GM23248 (cell line): ENCODE results near the gene ZBTB45. TPM values are rescaled to one million over a fixed set of nuclear protein-coding genes. Genes with fewer than 3 reads are reported as not detected.

Experiments
- DNase-seq: peaks from one replicate; pipeline ENCODE4 v3.0.0-alpha.2; 2015
- H2AFZ ChIP-seq: fragments of 200-600 bp; sonication (generic); 2 replicates; pipeline ENCODE4 v1.6.1; 2016; ENCODE audit warnings: antibody characterized with exemption
- H3F3A ChIP-seq: fragments of 200-600 bp; sonication (generic); 2 replicates; pipeline ENCODE4 v1.6.1; 2016; ENCODE audit warnings: mild to moderate bottlenecking, antibody characterized with exemption, mixed run types; ENCODE audit not compliant: insufficient read depth
- H3K27ac ChIP-seq: fragments of 200-600 bp; sonication (generic); 2 replicates; pipeline ENCODE4 v1.5.1; 2016; ENCODE audit warnings: mild to moderate bottlenecking
- H3K27me3 ChIP-seq: fragments of 200-600 bp; sonication (generic); replicated peaks from 2 replicates; pipeline ENCODE4 v1.6.1; 2016; ENCODE audit warnings: mild to moderate bottlenecking; ENCODE audit not compliant: insufficient read depth
- H3K36me3 ChIP-seq: fragments of 200-600 bp; sonication (generic); 2 replicates; pipeline ENCODE4 v1.6.1; 2016; ENCODE audit warnings: low read depth, mild to moderate bottlenecking
- H3K4me1 ChIP-seq: fragments of 200-600 bp; sonication (generic); 2 replicates; pipeline ENCODE4 v1.6.1; 2016; ENCODE audit warnings: mild to moderate bottlenecking; ENCODE audit not compliant: insufficient read depth
- H3K4me2 ChIP-seq: fragments of 200-600 bp; sonication (generic); one replicate; pipeline ENCODE4 v1.6.1; 2016; ENCODE audit warnings: mild to moderate bottlenecking; ENCODE audit not compliant: unreplicated experiment
- H3K4me3 ChIP-seq: fragments of 200-600 bp; sonication (generic); 2 replicates; pipeline ENCODE4 v1.5.1; 2016; ENCODE audit warnings: mild to moderate bottlenecking
- H3K79me2 ChIP-seq: fragments of 200-600 bp; sonication (generic); 2 replicates; pipeline ENCODE4 v1.6.1; 2016; ENCODE audit warnings: mild to moderate bottlenecking; ENCODE audit not compliant: insufficient read depth
- H3K9ac ChIP-seq: fragments of 200-600 bp; sonication (generic); 2 replicates; pipeline ENCODE4 v1.6.1; 2016; ENCODE audit warnings: mild to moderate bottlenecking
- H3K9me2 ChIP-seq: fragments of 200-600 bp; sonication (generic); 2 replicates; pipeline ENCODE4 v1.6.1; 2016; ENCODE audit warnings: mixed run types, mild to moderate bottlenecking, moderate library complexity; ENCODE audit not compliant: insufficient read depth
- H3K9me3 ChIP-seq: fragments of 200-600 bp; sonication (generic); one replicate; pipeline ENCODE4 v1.6.1; 2017; ENCODE audit warnings: low read depth
- H4K20me1 ChIP-seq: fragments of 200-600 bp; sonication (generic); 2 replicates; pipeline ENCODE4 v1.6.0; 2016; ENCODE audit not compliant: insufficient read depth
- EZH2 ChIP-seq: fragments of 200-600 bp; sonication (generic); IDR thresholded peaks from 2 replicates; pipeline ENCODE4 v1.6.1; 2018; ENCODE audit warnings: antibody characterized with exemption, mild to moderate bottlenecking; ENCODE audit not compliant: insufficient read depth, poor library complexity, severe bottlenecking
- EZH2phosphoT487 ChIP-seq: fragments of 200-600 bp; sonication (generic); IDR thresholded peaks from 2 replicates; pipeline ENCODE4 v1.6.1; 2018; ENCODE audit warnings: antibody characterized with exemption, moderate library complexity, mild to moderate bottlenecking, low read depth; ENCODE audit not compliant: insufficient read depth
- WGBS, 2 experiments: methylation state at CpG; one replicate each; pipeline ENCODE4 v1.1.6; 2015 to 2017; ENCODE audit warnings: low lambda C conversion rate in 2 of 2, low coverage in 1 of 2; ENCODE audit errors: missing lambda C conversion rate in 2 of 2; 5-methylcytosine and 5-hydroxymethylcytosine counted together
- in situ Hi-C: fragments of 300-500 bp; cut with MboI; formaldehyde crosslinking; loops from 2 replicates; pipeline ENCODE4 v1.15.0; 2020
- polyA plus RNA-seq: library from polyadenylated mRNA; unstranded; fragments of >200 nt; fragmentation: Nextera tagmentation; extraction: Ambion mirVana; gene quantifications from 2 replicates; pipeline ENCODE4 v1.2.1, GENCODE V29; 2016
- total RNA-seq: library from RNA; depleted of rRNA; stranded (reverse); fragments of >200 nt; shearing (Covaris generic); gene quantifications from 2 replicates; pipeline ENCODE4 v1.2.3, GENCODE V29; 2014

Gene ZBTB45
- total and polyA plus RNA-seq, 2 experiments from 2014 or later: 9.0 to 16.0 TPM

- in situ Hi-C loops: no loop called here
- Histone ChIP-seq H3K79me2 (peaks cover 95% of the 10 kb centered on the region), H3K4me1 (peaks cover 25% of the 10 kb centered on the region), H3K27me3 (no peaks in the 10 kb centered on the region), H3K9me3 (no peaks in the 10 kb centered on the region), H4K20me1 (peaks cover 6% of the 10 kb centered on the region; the same call in 1 of the 2 replicates), H3K27ac (no peak overlapping the region), H3K4me2 (no peak overlapping the region), H3K36me3 (peaks cover 47% of the 10 kb centered on the region), H3K4me3 (no peak overlapping the region), H3F3A (peaks cover 40% of the 10 kb centered on the region), H2AFZ (no peak overlapping the region), H3K9ac (no peak overlapping the region), H3K9me2 (no peaks in the 10 kb centered on the region)
- WGBS, 2 experiments: 61 to 68% methylated on average over 1 of the region's 1 CpG
- DNase-seq: no peak
- TF ChIP-seq EZH2 (no peak), EZH2phosphoT487 (no peak)
Observed at GRCh38 chr19:58551123-58551497, 31.5 kb upstream of the ZBTB45 start.

DNA sequence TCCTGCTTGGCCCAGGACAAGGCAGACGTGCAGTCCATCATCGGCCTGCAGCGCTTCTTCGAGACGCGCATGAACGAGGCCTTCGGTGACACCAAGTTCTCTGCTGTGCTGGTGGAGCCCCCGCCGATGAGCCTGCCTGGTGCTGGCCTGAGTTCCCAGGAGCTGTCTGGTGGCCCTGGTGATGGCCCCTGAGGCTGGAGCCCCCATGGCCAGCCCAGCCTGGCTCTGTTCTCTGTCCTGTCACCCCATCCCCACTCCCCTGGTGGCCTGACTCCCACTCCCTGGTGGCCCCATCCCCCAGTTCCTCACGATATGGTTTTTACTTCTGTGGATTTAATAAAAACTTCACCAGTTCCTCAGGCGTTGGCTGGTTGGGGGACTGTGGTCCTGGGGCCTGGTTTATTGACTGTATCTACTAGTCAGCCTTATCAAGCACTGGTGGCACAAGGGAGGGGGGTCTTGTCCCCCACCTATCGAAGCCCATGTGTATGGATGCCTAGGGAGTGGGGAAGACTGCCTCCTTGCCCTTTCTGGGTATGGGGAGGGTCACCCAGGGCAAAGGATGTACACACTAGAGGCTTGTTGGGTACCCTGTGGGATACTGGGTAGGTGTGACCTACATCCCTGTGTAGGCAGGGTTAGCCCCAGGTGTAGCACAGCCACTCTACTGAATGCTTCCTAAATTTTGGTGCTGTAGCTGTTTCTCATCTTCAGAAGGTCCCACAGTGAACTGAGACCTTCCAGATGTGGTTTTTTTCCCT is 30.9 kb upstream of the ZBTB45 start:
- Histone ChIP-seq H3K4me3 (no peak overlapping the region), H3K9ac (no peak overlapping the region), H3K9me3 (no peaks in the 10 kb centered on the region), H3K27ac (no peak overlapping the region), H3K4me2 (no peak overlapping the region), H3K79me2 (peaks cover 95% of the 10 kb centered on the region), H3K36me3 (peaks cover 47% of the 10 kb centered on the region), H3K4me1 (peaks cover 24% of the 10 kb centered on the region), H3F3A (peaks cover 40% of the 10 kb centered on the region), H4K20me1 (peaks cover 10% of the 10 kb centered on the region; the same call in 1 of the 2 replicates), H2AFZ (no peak overlapping the region), H3K27me3 (no peaks in the 10 kb centered on the region), H3K9me2 (no peaks in the 10 kb centered on the region)
- in situ Hi-C loops: no loop called here
- DNase-seq: no peak
- 87 to 89% methylated on average over 11 to 12 of the region's 13 CpGs for WGBS, 2 experiments
- TF ChIP-seq EZH2: no peak
- no peak for TF ChIP-seq EZH2phosphoT487

GRCh38 chr19:58549664-58550361 is 30.2 kb upstream of the ZBTB45 start:
- Histone ChIP-seq H3K9ac (no peak overlapping the region), H2AFZ (no peak overlapping the region), H4K20me1 (peaks cover 14% of the 10 kb centered on the region; the same call in 1 of the 2 replicates), H3K27me3 (no peaks in the 10 kb centered on the region), H3K79me2 (peaks cover 98% of the 10 kb centered on the region), H3K9me2 (no peaks in the 10 kb centered on the region), H3K4me1 (peaks cover 20% of the 10 kb centered on the region), H3F3A (peaks cover 40% of the 10 kb centered on the region), H3K27ac (no peak overlapping the region), H3K4me2 (no peak overlapping the region), H3K9me3 (no peaks in the 10 kb centered on the region), H3K36me3 (peaks cover 47% of the 10 kb centered on the region), H3K4me3 (no peak overlapping the region)
- no peak for DNase-seq
- TF ChIP-seq EZH2phosphoT487 (no peak), EZH2 (no peak)
- 93 to 95% methylated on average over 11 of the region's 11 CpGs for WGBS, 2 experiments
- in situ Hi-C loops: no loop called here

DNA sequence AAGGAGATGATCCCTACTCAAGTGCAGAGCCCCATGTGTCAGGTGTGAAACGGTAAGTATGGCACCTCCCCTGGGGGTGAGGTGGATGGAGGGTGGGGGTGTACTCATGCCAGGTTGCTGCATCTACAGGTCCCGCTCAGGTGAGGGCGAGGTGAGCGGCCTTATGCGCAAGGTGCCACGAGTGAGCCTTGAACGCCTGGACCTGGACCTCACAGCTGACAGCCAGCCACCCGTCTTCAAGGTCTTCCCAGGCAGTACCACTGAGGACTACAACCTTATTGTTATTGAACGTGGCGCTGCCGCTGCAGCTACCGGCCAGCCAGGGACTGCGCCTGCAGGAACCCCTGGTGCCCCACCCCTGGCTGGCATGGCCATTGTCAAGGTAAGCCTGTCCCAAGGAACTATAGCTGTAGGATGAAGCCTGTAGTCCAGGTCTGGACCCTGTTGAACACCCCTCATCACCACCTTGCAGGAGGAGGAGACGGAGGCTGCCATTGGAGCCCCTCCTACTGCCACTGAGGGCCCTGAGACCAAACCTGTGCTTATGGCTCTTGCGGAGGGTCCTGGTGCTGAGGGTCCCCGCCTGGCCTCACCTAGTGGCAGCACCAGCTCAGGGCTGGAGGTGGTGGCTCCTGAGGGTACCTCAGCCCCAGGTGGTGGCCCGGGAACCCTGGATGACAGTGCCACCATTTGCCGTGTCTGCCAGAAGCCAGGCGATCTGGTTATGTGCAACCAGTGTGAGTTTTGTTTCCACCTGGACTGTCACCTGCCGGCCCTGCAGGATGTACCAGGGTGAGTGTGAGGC is 29.5 kb upstream of the ZBTB45 start:
- H3K36me3 ChIP-seq: peaks cover 47% of the 10 kb centered on the region
- H3K9ac ChIP-seq: no peak overlapping the region
- no peak overlapping the region for H2AFZ ChIP-seq
- WGBS, 2 experiments: 88 to 93% methylated on average over 19 to 20 of the region's 20 CpGs
- in situ Hi-C loops: no loop called here
- no peak overlapping the region for H3K4me3 ChIP-seq
- H3K27me3 ChIP-seq: no peaks in the 10 kb centered on the region
- TF ChIP-seq EZH2 (no peak), EZH2phosphoT487 (no peak)
- H3K4me2 ChIP-seq: no peak overlapping the region
- H3K79me2 ChIP-seq: peaks cover 94% of the 10 kb centered on the region
- H3K27ac ChIP-seq: no peak overlapping the region
- no peaks in the 10 kb centered on the region for H3K9me2 ChIP-seq
- no peak for DNase-seq
- peaks cover 17% of the 10 kb centered on the region for H3K4me1 ChIP-seq
- H3F3A ChIP-seq: peaks cover 33% of the 10 kb centered on the region
- peaks cover 14% of the 10 kb centered on the region; the same call in 1 of the 2 replicates for H4K20me1 ChIP-seq
- H3K9me3 ChIP-seq: no peaks in the 10 kb centered on the region
